Activated T-cell treated with anti-CD3 and anti-CD28 coated beads, Interleukin-2, amount 50 U/mL, for 48 hours (primary cell): Measurements from ENCODE around the gene FGD5.

Experiments used
- DNase-seq, 2 experiments: peaks; one replicate each; pipeline ENCODE4 v3.0.0-alpha.2; 2020

Gene FGD5

DNA sequence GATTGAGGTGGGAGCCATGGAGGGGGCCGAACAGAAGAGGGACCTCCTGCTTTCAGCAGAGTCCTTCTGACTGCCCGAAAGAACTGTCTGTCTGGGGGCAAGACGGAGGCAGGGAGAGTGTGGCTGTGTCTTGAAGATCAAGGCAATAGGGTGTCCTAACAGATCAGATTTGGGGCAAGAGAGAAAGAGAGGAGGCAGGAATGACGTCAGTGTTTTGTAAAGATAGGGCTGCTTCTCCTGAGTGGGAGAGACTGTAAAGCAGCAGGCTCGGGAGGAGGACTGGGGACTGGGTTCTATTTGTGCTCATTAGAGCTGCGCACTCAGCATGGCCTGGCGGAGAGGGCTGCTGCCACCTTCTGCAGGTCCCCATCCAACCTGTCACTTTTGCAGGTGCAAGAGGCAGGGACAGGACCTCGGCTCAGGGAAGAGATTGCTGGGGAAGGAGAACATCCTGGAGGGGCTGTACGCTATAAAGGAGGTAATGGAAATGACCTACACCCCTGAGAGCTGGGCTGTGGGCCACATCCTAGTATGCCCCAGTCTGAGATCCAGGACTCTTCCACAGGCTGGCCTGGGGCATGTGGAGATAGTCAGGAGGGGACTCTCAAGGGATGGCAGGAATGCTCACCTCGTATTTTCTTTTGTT is 29.0 kb upstream of the FGD5 start:
- no peak for DNase-seq

DNA sequence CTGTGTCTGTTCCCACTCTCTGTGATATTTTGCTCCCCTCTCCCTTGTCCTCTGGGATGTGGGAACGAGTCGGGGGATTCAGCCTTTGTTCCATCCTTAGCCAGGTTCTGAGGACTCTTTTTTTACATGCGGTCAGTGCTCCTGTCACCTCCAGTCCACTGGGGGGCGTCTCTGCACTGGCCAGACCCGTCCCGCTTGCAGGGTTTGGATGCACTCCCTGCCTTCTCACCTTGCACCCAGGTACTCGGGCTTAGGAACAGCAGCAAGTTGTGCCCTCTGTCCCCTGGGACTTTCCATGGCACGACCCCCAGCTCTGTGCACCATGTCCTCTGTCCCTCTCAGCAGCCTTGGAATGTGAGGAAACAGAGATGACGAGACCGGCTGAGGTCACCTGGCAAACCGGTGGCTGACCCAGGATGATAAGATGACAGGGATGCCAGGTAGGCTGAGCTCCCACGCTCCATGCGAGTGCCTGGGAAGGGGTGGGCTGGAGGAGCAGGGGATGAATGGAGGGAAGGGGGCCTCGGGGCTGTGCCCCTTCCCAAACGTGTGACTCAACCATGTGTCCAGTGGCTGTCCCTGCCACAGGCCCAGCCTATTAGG is 27.3 kb upstream of the FGD5 start:
- DNase-seq = peak; percentile 57 to 71

DNA sequence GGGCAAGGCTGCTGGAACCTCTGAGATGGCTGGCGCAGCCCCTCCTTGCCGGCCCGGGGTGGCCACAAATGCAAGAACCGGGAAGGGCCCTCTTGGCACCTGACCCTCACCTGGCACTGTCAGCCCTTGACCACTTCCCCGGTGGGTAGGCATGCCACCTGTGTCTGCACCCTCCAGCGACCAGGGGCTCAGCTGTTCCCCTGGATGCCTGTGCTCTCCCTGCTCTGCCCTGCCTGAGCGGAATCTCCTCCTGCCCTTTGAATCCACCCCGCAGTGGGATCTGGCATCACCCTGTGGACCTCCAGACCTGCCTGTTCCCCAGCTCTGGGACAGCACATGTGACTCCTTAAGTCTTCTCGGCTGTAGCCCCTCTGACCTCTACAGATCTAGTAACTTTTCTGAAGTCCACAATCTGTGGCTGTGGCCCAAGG is 26.1 kb upstream of the FGD5 start:
- DNase-seq = no peak

DNA sequence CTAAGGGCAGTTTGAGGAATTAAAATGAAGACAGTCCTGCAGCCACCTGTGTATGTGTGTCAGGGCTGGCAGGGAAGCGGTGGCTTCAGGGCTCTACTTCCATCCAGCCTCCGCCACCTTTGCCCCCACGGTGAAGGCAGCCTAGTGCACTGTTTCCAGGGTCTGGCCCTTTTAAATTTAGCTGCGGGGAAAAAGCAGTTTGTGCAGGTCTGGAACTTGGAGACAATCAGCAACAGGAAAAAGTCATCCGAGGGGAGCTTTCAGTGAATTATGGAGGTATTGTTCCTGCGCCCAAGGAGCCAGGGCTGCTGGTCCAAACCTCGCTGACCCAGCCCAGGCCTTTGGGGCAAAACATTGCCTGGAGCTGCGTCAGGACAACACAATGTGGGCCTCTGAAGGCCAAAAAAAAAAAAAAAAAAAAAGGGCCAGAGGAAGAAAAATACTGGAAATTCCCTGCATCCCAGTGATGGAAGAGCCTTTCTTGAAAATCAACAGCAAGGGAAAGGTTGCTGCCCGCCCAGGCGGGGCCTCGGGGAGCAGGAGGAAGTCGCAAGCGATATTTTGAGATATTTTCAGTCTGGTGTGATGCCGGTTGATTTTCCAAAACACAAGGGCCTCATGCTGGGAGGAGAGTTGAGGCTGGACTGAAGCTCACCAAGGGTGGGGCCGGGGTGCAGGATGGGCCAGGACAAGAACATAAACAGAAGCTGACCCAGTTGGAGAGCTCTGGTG is 25.5 kb upstream of the FGD5 start:
- no peak for DNase-seq

DNA sequence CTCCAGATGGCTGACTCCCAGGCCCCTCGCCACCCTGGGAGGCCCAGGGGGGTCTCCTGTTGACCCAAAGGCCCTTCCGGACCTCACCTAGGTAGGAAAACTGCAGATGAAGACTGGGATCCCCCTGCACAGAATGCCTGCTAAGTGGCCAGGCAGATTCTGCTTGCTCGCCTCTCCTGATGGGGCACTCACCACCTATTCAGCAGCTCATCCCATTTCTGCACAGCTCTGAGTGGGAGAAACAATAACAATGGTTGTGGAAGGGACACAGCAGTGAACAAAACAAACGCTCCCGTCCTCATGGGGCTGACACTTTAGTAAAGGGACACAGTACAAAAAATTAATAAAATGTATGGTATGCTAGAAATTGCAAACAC is 24.9 kb upstream of the FGD5 start:
- DNase-seq = no peak

DNA sequence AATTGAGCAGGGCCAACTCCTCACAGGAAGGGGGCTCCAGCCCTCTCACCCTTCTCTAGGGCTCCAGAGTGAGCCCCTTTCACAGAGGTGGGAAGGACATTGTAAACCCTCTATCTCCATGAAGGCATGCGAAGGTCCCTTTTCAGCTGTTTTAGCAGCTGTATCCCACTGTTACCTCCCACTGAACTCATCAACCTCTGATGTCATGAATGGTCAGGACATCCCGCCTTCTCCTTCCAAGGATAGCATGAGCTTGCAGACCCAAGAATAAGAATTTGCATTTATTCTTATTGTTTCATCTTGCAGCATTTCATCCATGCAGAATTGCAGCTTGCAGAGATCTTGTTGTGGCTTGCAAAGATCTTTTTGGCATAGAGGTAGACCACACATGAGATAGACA is 24.3 kb upstream of the FGD5 start:
- DNase-seq = no peak

DNA sequence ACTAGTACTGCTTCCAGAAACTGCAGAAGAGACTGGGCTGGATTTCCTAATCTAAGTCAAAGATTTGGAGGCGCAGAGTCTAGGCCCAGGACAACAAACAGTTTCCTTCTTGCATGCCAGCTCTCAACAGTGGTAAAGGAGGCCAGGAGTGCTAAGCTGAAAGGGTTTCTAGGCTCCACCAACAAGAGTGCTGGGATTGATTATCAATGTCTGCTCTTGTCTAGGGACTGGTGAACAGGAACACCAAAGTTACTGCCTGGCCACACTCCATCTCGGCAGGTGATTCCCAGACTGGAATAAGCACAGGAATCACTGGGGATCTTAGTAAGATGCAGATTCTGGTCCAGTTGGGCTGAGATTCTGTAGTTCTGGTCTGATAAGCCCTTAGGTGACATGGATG is 22.8 kb upstream of the FGD5 start:
- no peak for DNase-seq

DNA sequence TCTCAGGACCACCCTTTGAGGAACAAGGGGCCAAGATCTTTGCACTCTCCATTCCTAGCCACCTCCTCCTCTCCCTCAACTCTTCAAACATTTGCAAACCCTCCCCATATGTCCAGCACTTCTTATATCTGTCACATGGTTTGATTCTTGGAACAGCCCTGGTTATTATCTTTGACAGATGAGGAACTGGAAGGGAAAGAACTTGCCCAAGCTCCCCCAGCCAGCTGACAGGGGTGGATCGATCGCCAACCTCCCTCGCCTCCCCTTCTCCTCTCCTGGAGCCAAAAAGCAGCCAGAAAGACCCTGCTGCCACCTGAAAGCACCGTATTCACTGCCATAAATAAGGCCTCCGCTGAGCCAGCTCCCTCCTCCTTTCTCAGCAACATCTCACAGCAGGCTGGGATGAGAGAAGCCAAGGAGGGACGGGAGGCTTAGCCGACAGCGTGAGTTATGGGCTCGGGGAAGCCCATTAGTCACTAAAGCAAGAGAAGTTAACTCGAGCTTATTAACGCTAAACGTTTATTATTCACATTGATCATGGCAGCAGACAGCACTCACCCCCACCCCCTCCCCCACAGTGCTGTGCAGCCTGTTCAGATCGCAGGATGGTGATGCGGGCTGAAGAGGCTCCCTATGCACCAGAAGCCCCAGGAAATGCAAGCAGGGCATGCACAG is 22.2 kb upstream of the FGD5 start:
- DNase-seq = no peak

DNA sequence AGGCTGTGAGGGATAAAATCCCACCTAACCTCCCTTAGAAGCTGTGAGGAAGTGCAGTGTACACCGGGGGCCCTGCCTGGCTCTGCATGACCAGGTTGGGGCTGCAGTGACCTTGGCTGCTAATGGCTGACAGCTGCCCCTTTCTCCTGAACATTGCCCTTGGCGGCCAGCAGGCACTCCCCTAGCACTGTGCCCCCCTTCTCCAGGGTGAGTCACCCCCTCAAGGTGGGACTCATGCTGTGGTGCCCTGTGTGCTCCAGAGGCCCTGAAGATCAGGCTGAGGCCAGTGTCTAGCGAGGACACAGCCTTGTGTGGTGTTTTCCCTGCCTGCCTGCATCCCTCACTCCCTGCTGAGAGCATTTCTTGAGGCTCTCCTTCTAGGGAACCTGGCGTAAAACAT is 21.0 kb upstream of the FGD5 start:
- DNase-seq = no peak

DNA sequence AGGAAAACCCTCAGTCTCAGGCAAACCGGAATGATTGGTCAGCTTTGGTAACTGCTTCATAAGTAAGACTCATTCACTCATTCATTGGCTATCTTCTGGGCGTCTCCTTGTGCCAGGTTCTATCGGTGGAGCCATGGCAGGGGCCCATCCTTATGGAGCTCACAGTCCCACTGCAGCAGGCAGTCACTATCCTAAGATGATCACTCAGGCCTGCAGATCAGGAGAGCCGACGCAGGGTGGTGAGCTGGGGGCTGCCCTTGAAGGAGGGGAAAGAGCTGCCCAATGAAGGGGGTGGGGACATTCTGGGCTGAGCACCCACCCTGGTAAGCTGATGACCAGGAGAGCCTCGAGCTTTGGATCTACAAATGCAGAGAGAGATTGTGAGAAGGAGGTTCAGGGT is 20.5 kb upstream of the FGD5 start:
- DNase-seq = no peak

DNA sequence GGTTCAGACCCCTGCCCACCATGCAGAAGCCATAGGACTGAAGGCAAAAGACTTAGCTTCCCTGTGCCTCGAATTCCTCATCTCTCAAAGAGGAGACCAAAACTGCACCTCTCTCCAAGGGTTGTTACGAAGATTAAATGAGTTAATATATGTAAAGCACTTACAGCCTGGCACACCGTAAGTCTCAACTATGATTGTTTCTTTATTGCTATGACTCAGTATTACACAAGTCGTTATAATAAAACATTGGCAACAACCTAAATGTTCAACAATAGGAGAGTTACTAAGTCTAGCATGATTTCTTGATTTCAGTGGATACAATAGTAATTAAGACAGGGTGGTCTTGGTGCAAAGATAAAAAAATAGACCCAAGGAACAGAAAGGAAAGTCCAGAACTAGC is 19.6 kb upstream of the FGD5 start:
- DNase-seq = no peak

DNA sequence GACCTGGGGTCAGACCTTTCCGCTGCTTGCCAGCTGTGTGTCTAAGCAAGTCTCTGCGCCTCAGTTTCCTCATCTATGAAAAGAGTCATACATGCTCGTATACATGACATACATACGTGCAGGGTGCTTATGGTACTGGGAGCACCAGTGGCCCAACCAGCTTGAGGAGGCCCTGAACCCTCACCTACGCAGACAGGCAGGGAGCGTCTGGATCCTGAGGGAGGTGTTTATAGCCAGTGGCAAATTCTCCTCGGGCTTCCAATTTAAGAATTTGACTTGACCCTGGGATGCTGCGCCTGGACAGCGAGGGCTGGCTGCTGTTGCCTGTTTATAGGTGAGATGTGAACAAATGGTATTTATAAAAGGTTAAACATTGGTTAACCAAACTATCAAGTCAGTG is 17.7 kb upstream of the FGD5 start:
- no peak for DNase-seq

DNA sequence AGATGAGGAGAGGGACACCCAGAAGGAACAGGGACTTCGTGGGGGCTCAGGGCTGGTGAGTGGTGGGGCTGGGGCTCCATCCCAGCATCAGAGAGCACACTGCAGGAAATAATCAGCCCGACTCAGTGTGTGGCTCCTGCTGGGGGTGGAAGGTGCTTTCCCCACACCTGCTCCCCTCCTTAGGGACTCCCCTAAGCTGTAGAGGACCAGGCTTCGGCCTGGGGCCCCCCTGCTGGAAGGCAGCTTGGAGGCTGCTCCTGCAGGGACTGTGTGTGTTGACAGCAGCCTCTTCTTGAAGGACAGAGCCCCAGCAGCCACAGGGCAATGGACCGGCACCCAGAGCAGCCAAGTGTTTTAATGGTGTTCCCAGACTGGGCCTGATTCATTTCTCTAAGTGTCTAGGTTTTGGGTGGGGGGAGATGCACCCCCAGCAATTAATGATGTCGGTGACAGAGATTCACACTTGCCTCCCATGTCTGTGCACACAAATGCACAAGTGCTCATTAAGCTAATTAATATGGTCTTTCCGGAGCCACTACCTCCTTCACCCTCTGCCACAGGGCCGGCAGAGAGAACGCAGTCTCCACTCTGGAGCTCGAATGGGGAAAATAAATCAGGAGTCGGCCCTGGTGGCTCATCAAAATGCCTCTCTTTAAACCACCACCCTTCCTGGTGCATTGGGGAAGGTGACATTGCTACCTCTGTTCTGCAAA is 16.9 kb upstream of the FGD5 start:
- DNase-seq = no peak

DNA sequence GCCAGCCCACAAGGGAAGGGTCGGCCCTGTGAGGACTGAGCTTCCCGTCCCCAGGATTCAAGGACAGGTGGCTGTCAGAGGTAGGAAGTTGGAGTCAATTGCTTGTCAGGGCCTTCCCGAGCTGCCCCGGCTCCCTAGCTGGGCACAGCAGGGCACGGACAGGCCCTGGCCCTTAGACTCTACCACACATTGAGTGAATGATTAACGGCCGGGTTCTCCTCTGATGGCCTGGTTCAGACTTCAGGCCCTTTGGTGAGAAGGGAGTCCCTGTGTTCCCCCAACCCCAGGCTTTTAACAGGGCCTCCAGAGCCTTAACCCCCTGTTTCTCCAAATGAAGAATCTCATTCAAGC is 16.4 kb upstream of the FGD5 start:
- DNase-seq = no peak

DNA sequence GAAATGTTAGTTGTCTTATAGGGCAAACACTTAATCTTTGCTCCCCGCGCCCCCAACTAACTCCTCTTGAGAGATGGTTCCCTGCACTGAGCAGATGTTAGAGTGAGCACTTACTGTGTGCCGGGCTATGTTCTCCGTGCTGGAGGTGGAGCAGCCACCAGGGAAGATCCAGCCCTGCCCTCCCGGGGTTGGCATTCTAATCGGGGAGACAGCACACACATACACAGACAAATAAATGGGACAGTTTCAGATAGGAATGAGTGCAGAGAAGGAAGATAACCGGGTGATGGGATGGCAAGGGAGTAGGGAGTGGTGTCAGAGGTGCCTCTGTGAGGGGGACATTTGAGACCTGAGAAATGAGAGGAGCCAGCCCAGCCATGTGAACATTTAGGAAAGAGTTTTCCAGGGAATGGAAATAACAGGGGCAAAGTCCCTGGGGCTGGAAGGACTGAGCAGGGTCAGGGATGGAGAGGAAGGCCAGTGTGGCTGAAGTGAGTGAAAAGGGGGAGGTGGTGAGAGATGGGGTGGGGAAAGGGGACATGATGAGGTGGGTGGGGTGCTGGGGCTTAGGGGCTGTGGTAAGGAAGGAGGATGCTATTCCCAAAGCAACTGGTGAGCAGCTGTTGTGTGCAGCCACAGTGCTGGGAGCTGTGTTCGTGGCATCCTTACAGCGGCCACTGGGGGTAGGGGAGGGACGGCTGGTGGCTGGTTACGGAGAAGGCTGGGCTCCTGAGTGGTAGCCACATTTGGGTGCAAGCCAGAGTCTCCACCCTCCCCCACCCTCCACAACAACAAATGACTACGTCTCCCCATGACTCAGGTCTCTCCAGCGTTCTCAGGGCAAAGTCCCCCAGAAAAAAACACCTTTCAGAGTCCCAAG is 15.4 kb upstream of the FGD5 start:
- no peak for DNase-seq

DNA sequence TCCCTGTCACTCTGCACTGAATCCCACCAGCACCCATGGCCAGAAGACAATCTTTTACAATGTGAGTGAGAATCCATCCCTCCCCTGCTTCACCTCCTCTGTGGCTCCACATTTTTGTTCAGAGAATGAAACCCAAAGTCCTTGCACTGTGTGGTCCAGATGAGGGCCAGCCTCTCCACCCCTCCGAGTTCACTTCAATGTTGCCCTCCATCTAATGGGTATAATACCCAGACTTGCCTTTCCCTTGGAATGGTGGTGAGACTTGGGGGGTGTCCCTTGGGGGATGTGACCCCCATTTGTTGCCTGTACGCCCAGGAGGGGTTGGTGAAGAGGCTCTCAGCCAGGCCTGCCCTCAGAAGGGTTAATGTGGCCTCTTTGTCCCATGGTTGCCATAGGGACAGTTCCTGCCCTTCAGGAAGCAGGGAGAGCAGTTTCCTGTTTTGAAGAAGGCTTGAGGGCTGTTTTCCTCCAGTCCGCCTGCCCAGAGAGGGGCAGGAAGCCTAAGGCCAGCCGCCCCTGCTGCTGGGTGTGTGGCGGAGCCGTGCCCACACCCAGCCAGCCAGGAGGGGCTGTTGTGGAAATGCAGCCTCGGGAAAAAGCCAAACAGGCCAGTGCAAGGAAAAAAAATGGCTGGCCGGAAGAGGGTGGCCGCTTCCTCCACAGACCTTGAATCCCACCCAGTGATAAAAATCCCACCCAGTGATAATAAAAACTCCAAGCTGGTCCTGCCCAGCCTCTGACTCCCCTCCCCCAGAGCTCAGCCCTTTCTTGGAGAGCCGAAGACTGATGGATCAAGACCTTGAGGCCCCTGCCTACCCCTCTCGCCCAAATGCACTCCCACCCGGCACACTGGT is 14.6 kb upstream of the FGD5 start:
- no peak for DNase-seq

DNA sequence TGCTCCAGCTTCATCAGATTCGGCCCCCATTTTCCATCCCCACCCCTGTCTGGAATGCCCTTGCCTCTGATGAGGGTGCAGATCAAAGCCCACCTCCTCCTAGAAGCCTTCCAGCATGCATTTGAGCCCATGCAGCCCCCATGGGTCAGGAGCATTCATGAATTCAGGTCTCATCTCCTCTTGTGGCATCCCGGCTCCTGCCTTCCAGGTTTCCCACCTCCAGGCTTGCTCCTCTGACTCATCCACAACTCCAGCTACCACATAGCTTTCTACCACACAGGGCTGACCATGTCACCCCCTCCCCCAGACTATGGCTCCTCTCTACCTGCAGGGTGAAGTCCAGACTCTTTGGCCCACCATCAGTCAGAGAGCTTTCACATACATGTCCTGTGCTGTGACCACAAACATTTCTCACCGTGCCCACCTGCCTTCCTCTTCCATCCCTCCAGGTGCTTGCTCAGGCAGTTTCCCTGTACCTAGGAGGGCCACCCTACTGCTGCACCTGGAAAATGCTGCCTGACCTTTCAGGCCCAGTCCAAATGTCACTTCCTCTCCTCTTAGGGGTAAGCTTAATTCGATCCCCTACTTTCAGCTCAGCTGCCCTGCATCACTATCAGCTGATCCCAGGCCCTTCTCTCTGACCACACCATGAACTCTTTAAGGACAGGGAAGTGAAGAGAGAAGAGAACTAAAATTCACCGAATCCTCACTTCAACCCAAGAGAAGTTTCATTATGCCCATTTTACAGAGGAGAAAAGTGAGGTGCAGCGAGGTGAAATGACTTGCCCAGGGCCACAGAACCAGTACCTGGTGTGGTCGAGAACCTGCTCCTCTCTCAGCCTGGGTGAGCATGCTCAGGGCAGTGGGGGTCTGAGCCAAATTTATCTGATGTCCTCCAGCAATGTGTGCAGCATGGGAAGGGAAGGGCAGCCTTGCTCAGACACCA is 13.7 kb upstream of the FGD5 start:
- DNase-seq = no peak

DNA sequence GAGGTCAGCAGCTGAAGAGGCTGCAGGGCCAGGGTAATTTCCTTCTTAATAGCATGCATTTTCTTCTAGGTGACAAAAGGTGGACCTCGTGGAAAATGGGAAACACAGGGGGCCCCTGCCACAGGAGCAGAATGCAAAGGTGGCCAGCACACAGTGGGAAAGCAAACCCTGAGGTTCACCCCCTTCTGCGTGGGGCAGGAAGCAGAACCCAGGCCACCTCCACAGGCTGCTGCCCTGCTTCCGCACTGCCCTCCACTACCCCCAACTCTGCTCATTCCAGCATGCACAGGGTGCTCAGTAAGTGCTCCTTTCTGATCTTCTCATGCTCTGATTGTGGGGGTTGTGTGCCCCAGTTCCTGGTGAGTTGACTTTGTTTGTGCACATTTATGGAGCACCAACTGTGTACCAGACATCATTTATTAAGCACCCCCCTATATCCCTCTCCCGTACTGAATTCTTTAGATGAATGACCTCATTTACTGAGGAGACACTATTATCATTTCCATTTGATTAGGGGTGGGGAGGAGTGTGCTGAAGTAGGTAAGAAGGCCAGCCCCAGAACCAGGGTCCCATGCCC is 12.7 kb upstream of the FGD5 start:
- DNase-seq = no peak

DNA sequence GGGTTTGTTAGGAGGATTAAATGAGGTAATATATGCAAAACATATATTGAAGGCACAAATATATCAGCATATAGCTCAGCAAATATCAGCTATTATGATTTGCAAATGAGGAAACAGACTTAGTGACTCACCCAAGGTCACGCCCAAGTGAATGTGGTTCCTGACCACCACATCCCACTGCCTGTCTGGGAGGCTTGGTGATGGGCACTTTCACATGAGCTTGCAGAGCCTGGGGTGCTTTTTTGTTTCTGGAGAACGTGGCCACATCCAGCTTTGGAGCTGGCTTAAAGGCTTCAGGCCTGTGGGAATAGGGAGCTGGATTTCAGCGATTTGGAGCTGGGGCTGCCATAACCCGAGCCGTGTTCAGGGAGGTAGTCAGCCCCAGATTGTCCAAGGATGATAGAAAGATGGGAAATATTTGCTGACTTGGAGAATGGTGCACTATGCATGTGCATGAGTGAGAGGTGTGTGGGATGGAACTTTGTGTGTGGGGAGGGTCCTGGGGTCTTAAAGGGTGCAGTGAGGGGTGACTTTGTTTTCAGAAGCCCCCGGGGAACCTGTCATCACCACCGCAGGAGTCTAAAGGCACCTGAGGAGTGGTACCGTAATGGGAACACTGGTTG is 12.0 kb upstream of the FGD5 start:
- DNase-seq = peak in 1 of 2 experiments; percentile 26
